Cardiac muscle cell (in vitro differentiated cells and primary cell): ENCODE measurements around the gene TXLNB. TPM values are rescaled to one million over a fixed set of nuclear protein-coding genes. Genes with fewer than 3 reads are reported as not detected.

Source experiments
- DNase-seq, 2 donors: peaks; one replicate each; pipeline versions ENCODE4 v3.0.0 to v3.0.0-alpha.2; 2010 to 2017; ENCODE audit warnings: low read depth in 1 of 2, low spot score in 1 of 2
- H3K27ac ChIP-seq: fragments of 200-600 bp; sonication (generic); 2 replicates; pipeline ENCODE4 v1.5.1; 2016
- H3K27me3 ChIP-seq: fragments of 200-600 bp; sonication (generic); 2 replicates; pipeline ENCODE4 v1.6.0; 2016; ENCODE audit warnings: control low read depth
- H3K36me3 ChIP-seq: fragments of 200-600 bp; sonication (generic); 2 replicates; pipeline ENCODE4 v1.5.1; 2016; ENCODE audit warnings: control low read depth
- H3K4me1 ChIP-seq: fragments of 200-600 bp; sonication (generic); 2 replicates; pipeline ENCODE4 v1.8.1; 2017; ENCODE audit warnings: low read depth, mild to moderate bottlenecking, mixed run types
- H3K4me3 ChIP-seq: fragments of 200-600 bp; sonication (generic); 2 replicates; pipeline ENCODE4 v1.5.1; 2016; ENCODE audit warnings: mild to moderate bottlenecking
- H3K9me3 ChIP-seq: fragments of 200-600 bp; sonication (generic); 2 replicates; pipeline ENCODE4 v1.5.1; 2017; ENCODE audit warnings: low read depth, mild to moderate bottlenecking, control low read depth
- polyA plus RNA-seq: library from polyadenylated mRNA; unstranded; fragments of >200 nt; fragmentation: Nextera tagmentation; extraction: Ambion mirVana; gene quantifications from 2 replicates; pipeline ENCODE4 v1.2.1, GENCODE V29; 2016
- total RNA-seq: library from RNA; depleted of rRNA; stranded (reverse); fragments of >200 nt; gene quantifications from 2 replicates; pipeline ENCODE4 v1.2.3, GENCODE V29; 2016
- TF ChIP-seq, protein P1 (sequence below): IDR thresholded peaks from 2 replicates; pipeline ENCODE4 v1.5.1; 2012; ENCODE audit warnings: low read depth, mild to moderate bottlenecking, low read length

Gene TXLNB
- total RNA-seq, result 8.6 and 17.5 TPM in 2 replicates
- polyA plus RNA-seq, result 5.9 and 6.2 TPM in 2 replicates

DNA sequence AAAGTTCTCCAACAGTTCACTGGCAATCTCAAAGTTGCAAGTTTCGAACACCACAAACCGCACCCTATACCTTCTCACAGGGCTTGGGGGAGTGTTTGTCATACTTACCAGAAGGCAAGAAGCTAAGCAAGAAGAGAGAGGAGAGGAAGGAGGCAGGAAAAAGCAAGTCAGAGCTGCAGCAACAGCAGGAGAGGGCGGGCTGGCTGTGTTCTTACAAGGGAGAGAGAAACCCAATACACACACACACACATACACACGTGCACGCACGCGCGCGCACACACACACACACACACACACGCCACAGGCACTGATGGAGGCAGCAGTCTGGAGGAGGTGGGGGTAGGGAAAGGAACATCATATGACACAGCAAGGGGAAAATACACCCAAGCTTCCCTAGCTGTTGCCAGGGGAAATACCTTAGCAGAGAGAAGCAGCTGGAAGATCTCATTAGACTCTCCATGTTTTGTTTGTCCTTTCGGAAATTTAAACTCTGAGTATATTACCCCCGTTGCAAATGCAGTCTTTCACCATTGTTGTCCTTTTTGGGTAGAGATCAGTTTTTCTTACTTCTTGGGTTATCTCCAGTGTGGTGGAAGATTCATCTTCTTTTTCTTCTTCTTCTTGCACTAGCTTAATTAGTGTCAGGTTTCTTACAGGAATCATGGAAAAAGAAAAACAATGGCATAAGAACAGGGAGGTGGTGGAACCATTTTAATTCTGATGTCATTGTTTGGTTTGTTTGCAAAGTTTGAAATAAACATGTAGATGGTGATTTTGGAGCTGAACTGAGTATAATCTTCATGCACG lies at the start of gene TXLNB:
Gene TXLNB (minus strand): TSS at position 186 of the 807 bp plus-strand sequence. CDS start 3,099 bp downstream, outside the sequence.
- H3K36me3 ChIP-seq, result no peaks in the 10 kb centered on the region
- TF ChIP-seq, protein P1, sequence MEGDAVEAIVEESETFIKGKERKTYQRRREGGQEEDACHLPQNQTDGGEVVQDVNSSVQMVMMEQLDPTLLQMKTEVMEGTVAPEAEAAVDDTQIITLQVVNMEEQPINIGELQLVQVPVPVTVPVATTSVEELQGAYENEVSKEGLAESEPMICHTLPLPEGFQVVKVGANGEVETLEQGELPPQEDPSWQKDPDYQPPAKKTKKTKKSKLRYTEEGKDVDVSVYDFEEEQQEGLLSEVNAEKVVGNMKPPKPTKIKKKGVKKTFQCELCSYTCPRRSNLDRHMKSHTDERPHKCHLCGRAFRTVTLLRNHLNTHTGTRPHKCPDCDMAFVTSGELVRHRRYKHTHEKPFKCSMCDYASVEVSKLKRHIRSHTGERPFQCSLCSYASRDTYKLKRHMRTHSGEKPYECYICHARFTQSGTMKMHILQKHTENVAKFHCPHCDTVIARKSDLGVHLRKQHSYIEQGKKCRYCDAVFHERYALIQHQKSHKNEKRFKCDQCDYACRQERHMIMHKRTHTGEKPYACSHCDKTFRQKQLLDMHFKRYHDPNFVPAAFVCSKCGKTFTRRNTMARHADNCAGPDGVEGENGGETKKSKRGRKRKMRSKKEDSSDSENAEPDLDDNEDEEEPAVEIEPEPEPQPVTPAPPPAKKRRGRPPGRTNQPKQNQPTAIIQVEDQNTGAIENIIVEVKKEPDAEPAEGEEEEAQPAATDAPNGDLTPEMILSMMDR, result no peak
- no peaks in the 10 kb centered on the region for H3K9me3 ChIP-seq
- peaks cover 20% of the 10 kb centered on the region for H3K4me1 ChIP-seq
- H3K27me3 ChIP-seq, result no peaks in the 10 kb centered on the region
- peak; percentile 31 to 93 for DNase-seq
- H3K27ac ChIP-seq, result peak within 1 kb of the TSS; percentile 90
- H3K4me3 ChIP-seq, result peak within 1 kb of the TSS; percentile 8

DNA sequence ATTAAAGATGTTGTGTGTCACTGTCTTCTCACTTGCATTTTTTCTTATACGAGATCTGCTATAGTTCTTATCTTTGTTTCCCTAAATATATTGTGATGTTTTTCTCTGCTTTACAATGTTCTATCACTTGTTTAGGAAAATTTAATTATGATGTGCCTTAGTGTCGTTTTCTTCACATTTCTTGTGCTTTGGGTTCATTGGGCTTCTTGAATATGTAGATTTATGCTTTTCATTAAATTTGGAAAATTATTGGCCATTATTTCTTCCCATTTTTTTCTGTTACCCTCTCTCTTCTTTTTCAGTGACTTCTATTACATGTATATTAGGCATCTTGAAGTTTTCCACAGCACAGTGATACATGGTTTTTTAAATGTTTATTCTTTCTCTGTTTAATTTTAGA lies 49.3 kb upstream of the TXLNB start:
- Histone ChIP-seq H3K27me3 (no peaks in the 10 kb centered on the region), H3K4me3 (no peak overlapping the region), H3K4me1 (no peaks in the 10 kb centered on the region), H3K36me3 (no peaks in the 10 kb centered on the region), H3K9me3 (no peaks in the 10 kb centered on the region), H3K27ac (no peak overlapping the region)
- no peak for DNase-seq
- TF ChIP-seq, protein P1, result no peak

DNA sequence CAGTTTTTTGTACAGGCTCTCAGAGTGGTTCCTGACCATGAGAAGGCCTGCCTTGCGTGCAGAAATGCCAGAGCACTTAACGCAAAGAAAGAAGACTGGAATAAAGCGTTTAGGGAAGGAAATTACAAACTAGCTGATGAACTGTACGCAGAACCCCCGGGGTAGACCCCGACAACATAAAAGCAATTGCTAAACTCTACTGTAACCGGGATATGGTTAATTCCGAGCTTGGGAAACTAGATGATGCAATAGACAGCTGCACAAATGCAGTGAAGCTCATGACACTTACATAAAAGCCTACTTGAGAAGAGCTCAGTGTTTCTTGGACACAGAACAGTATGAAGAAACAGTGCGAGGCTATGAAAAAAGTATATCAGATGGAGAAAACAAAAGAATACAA lies 47.0 kb upstream of the TXLNB start:
- Histone ChIP-seq H3K4me3 (no peak overlapping the region), H3K36me3 (no peaks in the 10 kb centered on the region), H3K27me3 (no peaks in the 10 kb centered on the region), H3K9me3 (no peaks in the 10 kb centered on the region), H3K4me1 (no peaks in the 10 kb centered on the region), H3K27ac (no peak overlapping the region)
- peak in 1 of 2 donors; percentile 82 for DNase-seq
- TF ChIP-seq, protein P1, result no peak

DNA sequence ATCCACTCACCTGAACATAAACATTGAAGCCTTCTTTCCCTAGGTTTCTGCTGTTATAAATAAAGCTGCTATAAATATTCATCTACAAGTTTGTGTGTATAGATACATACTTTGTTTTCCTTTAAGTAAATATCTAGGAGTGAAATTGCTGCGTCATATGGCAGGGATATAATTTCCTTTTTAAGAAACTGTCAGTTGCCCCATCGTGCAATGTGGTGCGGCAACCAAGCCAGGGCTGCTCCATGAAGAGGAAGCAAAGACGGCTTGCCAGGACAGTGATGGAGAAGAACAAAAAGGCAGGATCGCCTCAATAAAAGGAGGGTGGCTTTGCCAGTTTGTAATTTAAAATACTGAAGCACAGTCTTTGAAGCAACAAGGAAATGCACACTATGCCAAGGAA lies 46.0 kb upstream of the TXLNB start:
- H3K9me3 ChIP-seq, result no peaks in the 10 kb centered on the region
- H3K27me3 ChIP-seq, result no peaks in the 10 kb centered on the region
- H3K4me1 ChIP-seq, result no peaks in the 10 kb centered on the region
- no peaks in the 10 kb centered on the region for H3K36me3 ChIP-seq
- H3K4me3 ChIP-seq, result no peak overlapping the region
- H3K27ac ChIP-seq, result no peak overlapping the region
- TF ChIP-seq, protein P1, result no peak
- DNase-seq, result no peak

DNA sequence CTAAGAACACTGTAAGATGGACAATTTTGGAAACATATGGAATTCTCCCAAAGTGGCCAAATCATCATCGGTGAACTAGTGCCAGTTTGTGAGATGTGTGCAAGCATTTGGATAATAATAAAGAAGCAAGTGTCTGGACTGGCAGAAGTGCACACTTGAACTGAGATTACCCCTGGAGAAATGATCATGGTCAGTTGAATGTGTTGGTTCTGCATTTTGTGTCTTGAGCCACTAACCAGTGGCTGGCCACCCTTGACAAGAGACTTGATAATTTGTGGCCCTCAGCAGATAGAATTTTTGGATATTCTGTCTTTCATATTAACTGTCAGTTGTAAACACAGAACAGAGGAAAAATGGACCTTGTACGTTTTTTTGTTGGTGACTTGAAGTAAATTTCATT lies 45.2 kb upstream of the TXLNB start:
- Histone ChIP-seq H3K36me3 (no peaks in the 10 kb centered on the region), H3K4me3 (no peak overlapping the region), H3K4me1 (no peaks in the 10 kb centered on the region), H3K27ac (no peak overlapping the region), H3K9me3 (no peaks in the 10 kb centered on the region), H3K27me3 (no peaks in the 10 kb centered on the region)
- DNase-seq, result no peak
- TF ChIP-seq, protein P1, result no peak
